ENCODE data around the gene RAB24. TPM values are rescaled to one million over a fixed set of nuclear protein-coding genes. Genes with fewer than 3 reads are reported as not detected.

RAB24 gene
- total RNA-seq, 1 donor from 2014 or later: 61.0 TPM

GRCh38 chr5:177333420-177334154, 30.1 kb upstream of the RAB24 start:
- no peak for DNase-seq (ENCODE audit: low spot score)

- DNase-seq (ENCODE audit: low spot score): no peak
Observed at GRCh38 chr5:177332896-177333260, 29.4 kb upstream of the RAB24 start.

- DNase-seq (ENCODE audit: low spot score): no peak
Observed at GRCh38 chr5:177332031-177332895, 28.7 kb upstream of the RAB24 start.

DNA sequence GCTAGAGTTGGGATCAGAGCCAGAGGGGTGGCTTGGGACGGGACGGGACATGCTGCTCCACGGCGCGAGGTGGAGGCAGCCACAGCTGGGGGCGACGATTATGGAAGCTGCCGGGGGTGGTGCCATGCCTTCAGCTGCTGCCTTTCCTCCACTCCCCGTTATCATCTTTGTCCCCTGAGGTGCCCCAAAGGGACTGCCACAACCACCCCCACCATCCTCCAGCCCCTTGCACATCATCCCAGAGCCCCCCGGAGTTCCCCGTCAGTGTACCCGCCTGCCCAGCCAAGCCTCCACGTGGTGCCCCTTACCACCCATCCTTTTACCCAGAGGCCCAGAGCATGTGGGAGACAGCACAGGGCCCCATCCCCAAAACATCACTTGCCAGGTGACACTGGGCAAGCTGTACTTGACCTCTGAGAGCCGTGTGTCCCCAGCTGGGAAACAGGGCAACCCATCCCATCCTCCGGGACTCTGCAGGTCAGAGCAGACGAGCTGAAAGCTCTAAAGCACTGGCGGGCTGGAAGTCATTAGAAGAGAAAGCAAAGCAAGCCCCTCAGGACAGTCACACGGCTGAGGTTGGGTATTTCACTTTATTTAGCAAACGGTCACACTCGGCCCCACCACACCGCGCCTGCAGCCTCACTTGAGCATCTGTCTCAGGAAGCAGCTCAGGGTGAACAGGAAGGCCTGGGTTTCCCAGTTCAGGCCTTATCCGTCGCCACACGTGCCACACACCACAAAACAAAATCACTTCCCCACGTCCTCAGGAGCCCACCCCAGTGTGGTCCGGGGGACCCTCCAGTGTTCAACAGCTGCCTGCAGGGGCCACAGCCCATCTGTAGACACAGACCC, 27.7 kb upstream of the RAB24 start:
- no peak for DNase-seq (ENCODE audit: low spot score)

DNA sequence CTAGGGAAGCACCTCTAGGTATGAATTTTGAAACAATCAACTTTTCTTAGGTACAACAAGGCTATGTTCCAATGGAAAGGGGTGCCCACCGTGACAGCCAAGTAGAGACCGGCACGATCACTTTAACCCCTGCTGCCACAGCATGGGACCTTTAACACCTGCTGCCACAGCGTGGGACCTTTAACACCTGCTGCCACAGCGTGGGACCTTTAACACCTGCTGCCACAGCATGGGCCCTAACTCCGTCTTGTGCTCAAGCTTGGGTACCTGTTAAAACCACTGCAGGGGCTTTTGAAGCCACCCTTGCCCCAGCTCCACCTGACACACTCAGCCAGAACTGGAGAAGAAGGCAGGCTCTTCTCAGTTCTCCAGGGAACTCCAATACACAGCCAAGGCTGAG, 26.4 kb upstream of the RAB24 start:
- DNase-seq (ENCODE audit: low spot score): no peak

DNA sequence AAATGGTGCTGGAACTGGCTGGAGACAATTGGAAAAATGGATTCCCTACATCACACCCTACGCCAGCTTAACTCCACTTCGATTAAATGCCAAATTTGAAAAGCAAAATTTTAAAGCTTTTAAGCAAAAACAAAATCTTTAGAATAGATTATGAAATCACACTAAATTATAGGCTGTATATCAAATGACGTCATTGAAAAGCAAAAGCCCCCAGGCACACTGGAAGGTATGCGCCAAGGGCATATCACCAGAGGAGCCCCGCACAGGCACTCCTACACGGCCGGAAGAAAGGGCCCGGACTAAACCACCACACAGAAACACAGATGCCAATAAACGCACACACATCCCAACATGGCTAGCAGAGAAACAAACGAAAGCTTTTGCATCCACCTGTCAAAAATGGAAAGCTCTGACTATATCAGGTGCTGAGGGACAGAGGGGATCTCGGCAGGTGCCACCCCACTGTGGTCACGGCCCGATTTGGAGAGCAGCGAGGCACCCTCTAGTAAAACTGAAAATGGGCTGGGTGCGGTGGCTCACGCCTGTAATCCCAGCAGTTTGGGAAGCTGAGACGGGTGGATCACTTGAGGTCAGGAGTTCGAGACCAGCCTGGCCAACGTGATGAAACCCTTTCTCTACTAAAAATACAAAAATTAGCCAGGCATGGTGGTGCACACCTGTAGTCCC, 25.2 kb upstream of the RAB24 start:
- no peak for DNase-seq (ENCODE audit: low spot score)

DNA sequence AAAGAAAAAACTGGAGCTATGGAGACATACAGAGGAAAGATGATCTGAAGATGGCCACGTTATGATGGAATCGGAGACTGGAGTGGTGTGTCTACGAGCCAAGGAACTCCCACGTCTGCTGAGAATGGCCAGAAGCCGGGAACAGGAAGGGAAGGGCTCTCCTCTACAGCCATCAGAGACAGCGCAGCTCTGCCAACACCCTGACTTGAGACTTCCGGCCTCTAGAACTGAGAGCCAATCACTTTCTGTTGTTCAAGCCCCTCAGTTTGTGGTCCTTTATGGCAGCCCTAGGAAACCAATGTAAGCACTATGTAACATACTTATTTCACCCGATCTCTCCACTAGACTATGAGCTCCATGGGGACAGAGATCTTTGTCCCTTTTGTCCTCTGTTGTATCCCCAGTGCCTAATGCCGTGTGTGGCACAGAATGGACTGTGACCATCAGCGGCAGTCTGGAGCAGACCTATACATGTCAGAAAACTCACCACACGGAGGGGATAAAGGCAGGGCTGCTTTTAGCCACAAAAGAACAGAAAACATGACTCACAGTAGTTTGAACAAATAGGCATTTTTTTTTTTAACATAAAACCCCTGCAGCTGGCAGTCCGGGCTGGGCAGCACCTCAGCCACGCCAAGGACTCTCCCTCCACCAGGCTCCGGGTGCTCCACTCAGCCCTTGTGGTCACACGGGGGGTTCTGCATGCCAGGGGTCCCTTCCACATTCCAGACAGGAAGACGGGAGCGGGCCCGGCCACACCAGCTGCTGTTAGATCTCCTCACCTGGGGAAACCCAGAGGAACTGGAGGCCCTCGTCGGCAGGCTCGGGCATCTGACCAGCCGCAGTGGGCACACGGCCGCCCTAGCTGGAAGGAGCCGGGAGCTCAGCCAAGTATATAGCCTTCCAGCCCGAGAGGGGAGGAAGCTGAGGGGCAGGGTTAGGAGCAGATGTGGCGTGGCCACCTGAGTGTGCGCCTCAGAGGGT, 24.3 kb upstream of the RAB24 start:
- DNase-seq (ENCODE audit: low spot score): peak; percentile 32

DNA sequence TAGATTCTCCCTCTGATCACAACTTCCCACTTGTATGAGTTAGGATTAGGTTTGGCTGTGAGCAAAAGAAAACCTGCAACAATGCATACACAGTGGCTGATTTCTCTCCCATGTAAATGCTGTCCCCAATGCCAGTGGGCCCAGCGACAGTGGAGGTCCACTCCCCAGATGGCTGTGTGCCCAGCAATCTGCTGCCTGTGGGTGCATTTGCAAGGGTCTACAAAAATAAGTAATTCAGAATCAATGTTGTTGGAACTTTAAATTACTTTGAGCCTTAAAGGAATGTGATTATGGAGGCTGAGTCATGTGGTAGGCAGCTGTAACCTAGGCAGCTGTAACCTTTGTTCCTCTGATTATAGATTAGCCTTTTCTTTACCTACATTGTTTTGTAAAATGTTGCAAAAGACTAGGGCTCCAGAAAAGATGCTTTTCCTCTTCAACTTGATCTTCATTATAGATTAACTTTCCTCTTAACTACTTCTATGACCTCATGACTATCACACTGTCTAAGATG, 22.4 kb upstream of the RAB24 start:
- DNase-seq (ENCODE audit: low spot score): no peak

DNA sequence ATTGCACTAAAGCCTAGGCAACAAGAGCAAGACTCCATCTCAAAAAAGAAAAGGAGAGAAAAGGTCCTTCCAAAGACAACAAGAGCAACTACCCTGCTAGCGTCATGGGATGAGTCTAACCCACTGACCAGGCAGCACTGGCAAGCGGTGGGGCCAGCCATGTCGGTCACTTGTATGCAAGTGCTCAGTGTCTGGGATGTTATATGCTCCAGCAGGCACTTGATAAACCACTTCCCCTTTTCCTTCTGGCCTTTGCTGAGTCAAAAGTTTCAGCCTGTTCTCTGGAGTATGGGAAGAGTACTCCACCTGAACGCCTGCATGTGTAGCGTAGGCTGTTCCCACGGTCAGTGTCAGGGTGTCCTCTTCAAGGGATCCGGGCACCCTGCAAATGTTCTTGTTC, 17.4 kb upstream of the RAB24 start:
- no peak for DNase-seq (ENCODE audit: low spot score)

DNA sequence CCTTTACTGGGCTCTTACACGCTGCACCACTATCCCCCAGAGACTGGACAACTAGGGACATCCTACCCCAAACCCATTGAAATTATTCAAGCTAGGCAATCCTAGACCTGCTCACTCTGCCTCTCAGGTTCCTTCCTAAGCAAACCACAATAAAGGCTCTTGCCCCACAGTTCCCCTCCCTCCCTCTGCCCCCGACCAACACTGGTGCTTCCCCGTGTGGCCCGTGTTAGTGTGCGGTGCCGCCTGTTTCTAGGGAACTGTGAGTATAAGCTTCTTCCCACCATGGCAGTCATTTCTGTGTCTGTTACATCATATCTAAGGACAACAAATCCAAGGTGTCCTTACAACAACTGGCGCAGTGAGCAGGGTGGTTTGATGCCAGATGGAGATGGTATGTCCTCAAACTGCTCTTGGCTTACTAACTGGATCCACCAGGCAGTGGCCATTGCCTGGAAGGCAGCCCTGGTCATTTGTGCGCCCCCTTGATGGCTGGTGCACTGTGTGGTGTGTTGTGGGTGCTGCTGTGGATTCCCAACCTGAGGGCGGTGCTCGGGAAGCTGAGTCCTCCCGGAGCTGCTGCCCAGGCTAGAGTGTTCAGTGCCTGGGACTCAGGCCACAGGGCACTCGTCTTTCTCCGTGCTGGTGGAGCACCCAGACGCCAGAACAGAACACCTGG, 16.5 kb upstream of the RAB24 start:
- DNase-seq (ENCODE audit: low spot score): no peak

- DNase-seq (ENCODE audit: low spot score): peak; percentile 87
Observed at GRCh38 chr5:177317959-177318377, 14.4 kb upstream of the RAB24 start.

GRCh38 chr5:177316005-177316404, 12.5 kb upstream of the RAB24 start:
- no peak for DNase-seq (ENCODE audit: low spot score)

DNA sequence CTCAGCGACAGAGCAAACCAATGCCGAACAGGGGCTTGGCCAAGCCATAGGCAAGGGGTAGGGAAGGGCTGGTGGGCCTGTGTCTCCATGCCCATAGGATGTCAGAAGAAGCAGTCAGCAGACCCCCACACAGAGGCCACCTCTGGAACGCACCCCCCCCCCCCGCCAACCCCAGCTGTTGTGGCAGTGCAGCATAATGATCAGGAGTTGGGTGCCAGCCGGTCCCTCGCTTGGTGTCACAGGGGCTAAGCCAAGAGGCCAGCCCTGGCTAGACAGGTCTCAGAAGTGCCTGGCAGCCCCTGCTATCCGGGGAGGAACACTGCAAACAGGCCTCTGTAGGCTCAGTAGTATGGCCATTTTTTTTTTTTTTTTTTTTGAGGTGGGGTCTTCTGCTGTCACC, 11.9 kb upstream of the RAB24 start:
- no peak for DNase-seq (ENCODE audit: low spot score)

- no peak for DNase-seq (ENCODE audit: low spot score)
Observed at GRCh38 chr5:177314376-177315342, 11.1 kb upstream of the RAB24 start.

GRCh38 chr5:177313561-177314259, 10.2 kb upstream of the RAB24 start:
- no peak for DNase-seq (ENCODE audit: low spot score)

- DNase-seq (ENCODE audit: low spot score): no peak
Observed at GRCh38 chr5:177312649-177313181, 9.2 kb upstream of the RAB24 start.

Data from mucosa of gallbladder (tissue), 1 donor.